CD4-positive, alpha-beta memory T cell (primary cell): ENCODE data around the gene PPARA. TPM values are rescaled to one million over a fixed set of nuclear protein-coding genes. Genes with fewer than 3 reads are reported as not detected.

Source experiments
- CTCF ChIA-PET: fragments of 350-600 bp; sonication (Branson Sonifier 250); formaldehyde crosslinking; loops from one replicate; lab custom pipeline; 2021; ENCODE audit warnings: inconsistent platforms; ENCODE audit not compliant: partially characterized antibody; lab: Charles Lee
- POLR2A ChIA-PET: fragments of 350-600 bp; sonication (Branson Sonifier 250); formaldehyde crosslinking; loops from one replicate; lab custom pipeline; 2021; ENCODE audit not compliant: partially characterized antibody; lab: Charles Lee
- DNase-seq, 5 donors: peaks; one replicate each; pipeline versions ENCODE4 v3.0.0 to v3.0.0-alpha.2; 2020 to 2022; ENCODE audit warnings: mixed read lengths in 1 of 5
- H3K27ac ChIP-seq: one replicate; pipeline ENCODE4 v1.7.0; 2013; ENCODE audit warnings: low read depth, low read length
- H3K27me3 ChIP-seq: 2 replicates; pipeline ENCODE4 v1.7.0; 2013; ENCODE audit warnings: mild to moderate bottlenecking, low read length, moderate library complexity; ENCODE audit not compliant: insufficient read depth
- H3K36me3 ChIP-seq: 2 replicates; pipeline ENCODE4 v1.7.0; 2013; ENCODE audit warnings: mild to moderate bottlenecking, low read length, moderate library complexity; ENCODE audit not compliant: insufficient read depth
- H3K4me1 ChIP-seq: 2 replicates; pipeline ENCODE4 v1.7.0; 2013; ENCODE audit warnings: mild to moderate bottlenecking, low read length, moderate library complexity; ENCODE audit not compliant: insufficient read depth
- H3K4me3 ChIP-seq, 2 donors: one replicate each; pipeline ENCODE4 v1.7.0; 2013; ENCODE audit warnings: low read length in 2 of 2, mild to moderate bottlenecking in 1 of 2
- H3K9me3 ChIP-seq, 2 donors: one replicate each; pipeline ENCODE4 v1.7.0; 2013; ENCODE audit warnings: low read length in 2 of 2, control low read depth in 1 of 2; ENCODE audit not compliant: control insufficient read depth in 1 of 2
- H3K27ac Mint-ChIP-seq, 7 donors: one replicate each; pipeline ENCODE4 v1.8.0; 2020 to 2021; ENCODE audit warnings: mixed read lengths in 7 of 7, mild to moderate bottlenecking in 6 of 7, inconsistent platforms in 3 of 7, moderate library complexity in 3 of 7
- H3K27me3 Mint-ChIP-seq, 2 donors: one replicate each; pipeline ENCODE4 v1.8.0; 2020 to 2021; ENCODE audit warnings: mixed read lengths in 2 of 2
- H3K36me3 Mint-ChIP-seq, 2 donors: one replicate each; pipeline ENCODE4 v1.8.0; 2020 to 2021; ENCODE audit warnings: mixed read lengths in 2 of 2, inconsistent platforms in 1 of 2, mild to moderate bottlenecking in 1 of 2
- H3K4me1 Mint-ChIP-seq, 4 donors: one replicate each; pipeline ENCODE4 v1.8.0; 2020 to 2021; ENCODE audit warnings: mixed read lengths in 4 of 4, mild to moderate bottlenecking in 1 of 4
- H3K4me3 Mint-ChIP-seq, 8 donors: one replicate each; pipeline ENCODE4 v1.8.0; 2020 to 2021; ENCODE audit warnings: mixed read lengths in 8 of 8, mild to moderate bottlenecking in 7 of 8, moderate library complexity in 6 of 8, inconsistent platforms in 3 of 8
- H3K9me3 Mint-ChIP-seq, 8 donors: one replicate each; pipeline ENCODE4 v1.8.0; 2020 to 2021; ENCODE audit warnings: mixed read lengths in 8 of 8, mild to moderate bottlenecking in 5 of 8, inconsistent platforms in 3 of 8, moderate library complexity in 1 of 8
- intact Hi-C: fragments of 100-400 bp; cut with micrococcal nuclease; formaldehyde crosslinking; loops from one replicate; pipeline ENCODE4 v1.15.1; 2023
- polyA plus RNA-seq, 2 donors: library from polyadenylated mRNA; unstranded; fragments of 300-500 nt; fragmentation: Illumina TruSeq; gene quantifications; one replicate each; pipeline ENCODE4 v1.2.3, GENCODE V29; 2021
- total RNA-seq, 2 experiments: library from RNA; stranded (reverse); gene quantifications; one replicate each; pipeline ENCODE4 v1.2.3, GENCODE V29; 2021

The PPARA gene
- total and polyA plus RNA-seq, 4 experiments from 2014 or later: 0.91 to 23.2 (median 13.5) TPM

GRCh38 chr22:46105494-46106278 lies 44.6 kb upstream of the PPARA start:
- no peak for DNase-seq
- no peaks in the 10 kb centered on the region for H3K9me3 Mint-ChIP-seq
- H3K27ac ChIP-seq: no peak overlapping the region
- H3K36me3 Mint-ChIP-seq: peaks cover 0 to 10% of the 10 kb centered on the region in 2 donors
- H3K27me3 Mint-ChIP-seq: no peaks in the 10 kb centered on the region
- intact Hi-C loops: no loop called here
- no peak overlapping the region for H3K4me3 ChIP-seq
- no peaks in the 10 kb centered on the region for H3K36me3 ChIP-seq
- H3K27ac Mint-ChIP-seq: no peak overlapping the region
- H3K4me3 Mint-ChIP-seq: no peak overlapping the region
- no peaks in the 10 kb centered on the region for H3K9me3 ChIP-seq
- no peaks in the 10 kb centered on the region for H3K4me1 ChIP-seq
- H3K27me3 ChIP-seq: no peaks in the 10 kb centered on the region
- H3K4me1 Mint-ChIP-seq: peaks cover 0 to 2% (median 0%) of the 10 kb centered on the region in 4 donors
- ChIA-PET POLR2A (no interaction called here), CTCF (interaction anchor here (1.0 kb wide), 1 partner anchor 100 kb away, joined by 4 read pairs; no protein-coding TSS in a partner anchor)

- H3K27ac Mint-ChIP-seq: no peak overlapping the region
- peaks cover 0 to 1% (median 0%) of the 10 kb centered on the region in 4 donors for H3K4me1 Mint-ChIP-seq
- ChIA-PET POLR2A (no interaction called here), CTCF (interaction anchor here (1.0 to 1.5 kb wide), 2 partner anchors 16 to 100 kb away, joined by 3 to 4 read pairs; no protein-coding TSS in a partner anchor)
- no peaks in the 10 kb centered on the region for H3K4me1 ChIP-seq
- no peaks in the 10 kb centered on the region for H3K36me3 ChIP-seq
- intact Hi-C loops: no loop called here
- no peaks in the 10 kb centered on the region for H3K27me3 ChIP-seq
- H3K9me3 ChIP-seq: no peaks in the 10 kb centered on the region
- no peak overlapping the region for H3K27ac ChIP-seq
- DNase-seq: no peak
- peaks cover 0 to 9% of the 10 kb centered on the region in 2 donors for H3K36me3 Mint-ChIP-seq
- H3K4me3 ChIP-seq: no peak overlapping the region
- H3K27me3 Mint-ChIP-seq: no peaks in the 10 kb centered on the region
- no peaks in the 10 kb centered on the region for H3K9me3 Mint-ChIP-seq
- no peak overlapping the region for H3K4me3 Mint-ChIP-seq
Observed at GRCh38 chr22:46106279-46107022, 43.9 kb upstream of the PPARA start.

GRCh38 chr22:46107089-46107664 lies 43.1 kb upstream of the PPARA start:
- no peak overlapping the region for H3K27ac Mint-ChIP-seq
- no peaks in the 10 kb centered on the region for H3K27me3 Mint-ChIP-seq
- POLR2A ChIA-PET: no interaction called here
- CTCF ChIA-PET: interaction anchor here (1.0 to 1.5 kb wide), 2 partner anchors 15 to 101 kb away, joined by 3 read pairs; no protein-coding TSS in a partner anchor
- intact Hi-C loops: no loop called here
- H3K36me3 Mint-ChIP-seq: peaks cover 0 to 7% of the 10 kb centered on the region in 2 donors
- Histone ChIP-seq H3K4me1 (no peaks in the 10 kb centered on the region), H3K36me3 (no peaks in the 10 kb centered on the region), H3K27ac (no peak overlapping the region), H3K4me3 (no peak overlapping the region), H3K27me3 (no peaks in the 10 kb centered on the region), H3K9me3 (no peaks in the 10 kb centered on the region)
- H3K9me3 Mint-ChIP-seq: no peaks in the 10 kb centered on the region
- no peaks in the 10 kb centered on the region for H3K4me1 Mint-ChIP-seq
- no peak overlapping the region for H3K4me3 Mint-ChIP-seq
- no peak for DNase-seq

GRCh38 chr22:46107753-46108563 lies 42.4 kb upstream of the PPARA start:
- DNase-seq: no peak
- no peak overlapping the region for H3K27ac ChIP-seq
- Mint-ChIP-seq H3K27me3 (no peaks in the 10 kb centered on the region), H3K36me3 (peaks cover 0 to 9% of the 10 kb centered on the region in 2 donors), H3K9me3 (no peaks in the 10 kb centered on the region), H3K27ac (no peak overlapping the region), H3K4me1 (no peaks in the 10 kb centered on the region), H3K4me3 (no peak overlapping the region)
- no peaks in the 10 kb centered on the region for H3K27me3 ChIP-seq
- no peaks in the 10 kb centered on the region for H3K36me3 ChIP-seq
- intact Hi-C loops: no loop called here
- no peaks in the 10 kb centered on the region for H3K4me1 ChIP-seq
- H3K4me3 ChIP-seq: no peak overlapping the region
- no peaks in the 10 kb centered on the region for H3K9me3 ChIP-seq
- CTCF ChIA-PET: interaction anchor here (1.0 to 1.5 kb wide), 2 partner anchors 14 to 102 kb away, joined by 3 read pairs; no protein-coding TSS in a partner anchor
- POLR2A ChIA-PET: no interaction called here

GRCh38 chr22:46108564-46109473 lies 41.5 kb upstream of the PPARA start:
- Mint-ChIP-seq H3K27me3 (no peaks in the 10 kb centered on the region), H3K36me3 (peaks cover 0 to 5% of the 10 kb centered on the region in 2 donors), H3K4me3 (no peak overlapping the region), H3K4me1 (no peaks in the 10 kb centered on the region), H3K27ac (peak overlapping the region in 1 of 7 donors; percentile 24), H3K9me3 (no peaks in the 10 kb centered on the region)
- H3K4me3 ChIP-seq: no peak overlapping the region
- H3K27ac ChIP-seq: no peak overlapping the region
- H3K9me3 ChIP-seq: no peaks in the 10 kb centered on the region
- ChIA-PET CTCF (interaction anchor here (1.1 kb wide), 1 partner anchor 114 kb away, joined by 3 read pairs; no protein-coding TSS in a partner anchor), POLR2A (no interaction called here)
- H3K27me3 ChIP-seq: no peaks in the 10 kb centered on the region
- intact Hi-C loops: no loop called here
- DNase-seq: no peak
- H3K36me3 ChIP-seq: no peaks in the 10 kb centered on the region
- H3K4me1 ChIP-seq: no peaks in the 10 kb centered on the region

- ChIA-PET CTCF (interaction anchor here (1.1 kb wide), 1 partner anchor 115 kb away, joined by 3 read pairs; no protein-coding TSS in a partner anchor), POLR2A (no interaction called here)
- Mint-ChIP-seq H3K4me3 (no peak overlapping the region), H3K9me3 (no peaks in the 10 kb centered on the region), H3K4me1 (no peaks in the 10 kb centered on the region), H3K36me3 (peaks cover 0 to 5% of the 10 kb centered on the region in 2 donors), H3K27me3 (no peaks in the 10 kb centered on the region), H3K27ac (peak overlapping the region in 1 of 7 donors; percentile 35)
- Histone ChIP-seq H3K36me3 (no peaks in the 10 kb centered on the region), H3K4me3 (no peak overlapping the region), H3K4me1 (no peaks in the 10 kb centered on the region), H3K27me3 (no peaks in the 10 kb centered on the region), H3K27ac (no peak overlapping the region), H3K9me3 (no peaks in the 10 kb centered on the region)
- no peak for DNase-seq
- intact Hi-C loops: no loop called here
Observed at GRCh38 chr22:46109474-46110003, 40.8 kb upstream of the PPARA start.
